ENCODE data around the gene PARPBP. TPM values are rescaled to one million over a fixed set of nuclear protein-coding genes. Genes with fewer than 3 reads are reported as not detected.

PARPBP gene
- polyA plus RNA-seq, 1 of the 3 experiments (the other 2 are of a cell fraction), result 3.1 TPM

DNA sequence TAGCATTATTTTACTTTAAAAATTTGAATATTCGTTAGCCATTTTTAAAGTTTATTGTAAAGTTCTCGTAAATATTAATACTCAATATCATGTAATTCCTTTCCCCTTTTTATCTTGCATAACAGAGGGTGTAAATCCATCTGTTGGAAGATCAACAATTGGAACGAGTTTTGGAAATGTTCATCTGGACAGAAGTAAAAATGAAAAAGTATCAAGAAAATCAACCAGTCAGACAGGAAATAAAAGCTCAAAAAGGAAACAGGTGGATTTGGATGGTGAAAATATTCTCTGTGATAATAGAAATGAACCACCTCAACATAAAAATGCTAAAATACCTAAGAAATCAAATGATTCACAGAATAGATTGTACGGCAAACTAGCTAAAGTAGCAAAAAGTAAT, 75.8 kb downstream of the PARPBP start:
- 96% methylated on average over 4 of the region's 4 CpGs for WGBS (ENCODE audit: low lambda C conversion rate)
- Histone ChIP-seq H2AFZ (ENCODE audit: low read depth) (no peak overlapping the region), H3K27me3 (ENCODE audit: insufficient read depth) (no peaks in the 10 kb centered on the region), H3K4me1 (ENCODE audit: control insufficient read depth in 1 of 2, insufficient read depth in 2 of 2, low read depth in 1 of 2, low read length in 1 of 2) (no peaks in the 10 kb centered on the region), H3K9me3 (no peaks in the 10 kb centered on the region), H3K4me3 (ENCODE audit: low read depth in 2 of 2, low read length in 1 of 2) (no peak overlapping the region), H3K4me2 (no peak overlapping the region), H4K20me1 (ENCODE audit: insufficient read depth) (no peaks in the 10 kb centered on the region), H3K79me2 (ENCODE audit: insufficient read depth) (no peaks in the 10 kb centered on the region), H3K9me2 (no peaks in the 10 kb centered on the region), H3K36me3 (replicated peaks in 1 of 2; ENCODE audit: control insufficient read depth in 1 of 2, insufficient read depth in 2 of 2, low read length in 1 of 2) (peaks cover 0 to 5% of the 10 kb centered on the region in 2 experiments), H3F3A (replicated peaks; ENCODE audit: insufficient read depth) (no peaks in the 10 kb centered on the region), H3K9ac (no peak overlapping the region), H3K27ac (ENCODE audit: low read depth in 2 of 2, low read length in 1 of 2) (no peak overlapping the region)
- TF ChIP-seq CHD2 (IDR thresholded peaks at IDR 0.05; ENCODE audit: low read length, partially characterized antibody) (no peak), MEF2A (IDR thresholded peaks at IDR 0.05; ENCODE audit: borderline replicate concordance, low read depth) (no peak), EP300 (IDR thresholded peaks at IDR 0.05; ENCODE audit: borderline replicate concordance in 1 of 2, low read depth in 1 of 2, low read length in 1 of 2) (no peak), MXI1 (IDR thresholded peaks at IDR 0.05; ENCODE audit: low read depth, low read length) (no peak), SMC3 (IDR thresholded peaks at IDR 0.05; ENCODE audit: low read depth, low read length) (no peak), SIN3A (IDR thresholded peaks at IDR 0.05; ENCODE audit: borderline replicate concordance, low read depth, low read length) (no peak), GABPA (IDR thresholded peaks at IDR 0.05; ENCODE audit: low read depth) (no peak), NRF1 (IDR thresholded peaks at IDR 0.05; ENCODE audit: low read depth, low read length) (no peak), EZH2phosphoT487 (IDR thresholded peaks at IDR 0.05; ENCODE audit: borderline replicate concordance, low read depth) (no peak), FOXJ3 (CRISPR knock-in tag; IDR thresholded peaks at IDR 0.05) (no peak)
- TF ChIP-seq, protein P1, sequence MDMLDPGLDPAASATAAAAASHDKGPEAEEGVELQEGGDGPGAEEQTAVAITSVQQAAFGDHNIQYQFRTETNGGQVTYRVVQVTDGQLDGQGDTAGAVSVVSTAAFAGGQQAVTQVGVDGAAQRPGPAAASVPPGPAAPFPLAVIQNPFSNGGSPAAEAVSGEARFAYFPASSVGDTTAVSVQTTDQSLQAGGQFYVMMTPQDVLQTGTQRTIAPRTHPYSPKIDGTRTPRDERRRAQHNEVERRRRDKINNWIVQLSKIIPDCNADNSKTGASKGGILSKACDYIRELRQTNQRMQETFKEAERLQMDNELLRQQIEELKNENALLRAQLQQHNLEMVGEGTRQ (IDR thresholded peaks at IDR 0.05; ENCODE audit: borderline replicate concordance, low read depth, low read length), result no peak
- TF ChIP-seq, protein P2, sequence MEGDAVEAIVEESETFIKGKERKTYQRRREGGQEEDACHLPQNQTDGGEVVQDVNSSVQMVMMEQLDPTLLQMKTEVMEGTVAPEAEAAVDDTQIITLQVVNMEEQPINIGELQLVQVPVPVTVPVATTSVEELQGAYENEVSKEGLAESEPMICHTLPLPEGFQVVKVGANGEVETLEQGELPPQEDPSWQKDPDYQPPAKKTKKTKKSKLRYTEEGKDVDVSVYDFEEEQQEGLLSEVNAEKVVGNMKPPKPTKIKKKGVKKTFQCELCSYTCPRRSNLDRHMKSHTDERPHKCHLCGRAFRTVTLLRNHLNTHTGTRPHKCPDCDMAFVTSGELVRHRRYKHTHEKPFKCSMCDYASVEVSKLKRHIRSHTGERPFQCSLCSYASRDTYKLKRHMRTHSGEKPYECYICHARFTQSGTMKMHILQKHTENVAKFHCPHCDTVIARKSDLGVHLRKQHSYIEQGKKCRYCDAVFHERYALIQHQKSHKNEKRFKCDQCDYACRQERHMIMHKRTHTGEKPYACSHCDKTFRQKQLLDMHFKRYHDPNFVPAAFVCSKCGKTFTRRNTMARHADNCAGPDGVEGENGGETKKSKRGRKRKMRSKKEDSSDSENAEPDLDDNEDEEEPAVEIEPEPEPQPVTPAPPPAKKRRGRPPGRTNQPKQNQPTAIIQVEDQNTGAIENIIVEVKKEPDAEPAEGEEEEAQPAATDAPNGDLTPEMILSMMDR (IDR thresholded peaks at IDR 0.05), result no peak
- TF ChIP-seq, protein P3, sequence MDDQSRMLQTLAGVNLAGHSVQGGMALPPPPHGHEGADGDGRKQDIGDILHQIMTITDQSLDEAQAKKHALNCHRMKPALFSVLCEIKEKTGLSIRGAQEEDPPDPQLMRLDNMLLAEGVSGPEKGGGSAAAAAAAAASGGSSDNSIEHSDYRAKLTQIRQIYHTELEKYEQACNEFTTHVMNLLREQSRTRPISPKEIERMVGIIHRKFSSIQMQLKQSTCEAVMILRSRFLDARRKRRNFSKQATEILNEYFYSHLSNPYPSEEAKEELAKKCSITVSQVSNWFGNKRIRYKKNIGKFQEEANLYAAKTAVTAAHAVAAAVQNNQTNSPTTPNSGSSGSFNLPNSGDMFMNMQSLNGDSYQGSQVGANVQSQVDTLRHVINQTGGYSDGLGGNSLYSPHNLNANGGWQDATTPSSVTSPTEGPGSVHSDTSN (IDR thresholded peaks at IDR 0.05), result no peak
- TF ChIP-seq, protein P4, sequence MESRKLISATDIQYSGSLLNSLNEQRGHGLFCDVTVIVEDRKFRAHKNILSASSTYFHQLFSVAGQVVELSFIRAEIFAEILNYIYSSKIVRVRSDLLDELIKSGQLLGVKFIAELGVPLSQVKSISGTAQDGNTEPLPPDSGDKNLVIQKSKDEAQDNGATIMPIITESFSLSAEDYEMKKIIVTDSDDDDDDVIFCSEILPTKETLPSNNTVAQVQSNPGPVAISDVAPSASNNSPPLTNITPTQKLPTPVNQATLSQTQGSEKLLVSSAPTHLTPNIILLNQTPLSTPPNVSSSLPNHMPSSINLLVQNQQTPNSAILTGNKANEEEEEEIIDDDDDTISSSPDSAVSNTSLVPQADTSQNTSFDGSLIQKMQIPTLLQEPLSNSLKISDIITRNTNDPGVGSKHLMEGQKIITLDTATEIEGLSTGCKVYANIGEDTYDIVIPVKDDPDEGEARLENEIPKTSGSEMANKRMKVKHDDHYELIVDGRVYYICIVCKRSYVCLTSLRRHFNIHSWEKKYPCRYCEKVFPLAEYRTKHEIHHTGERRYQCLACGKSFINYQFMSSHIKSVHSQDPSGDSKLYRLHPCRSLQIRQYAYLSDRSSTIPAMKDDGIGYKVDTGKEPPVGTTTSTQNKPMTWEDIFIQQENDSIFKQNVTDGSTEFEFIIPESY (IDR thresholded peaks at IDR 0.05; ENCODE audit: borderline replicate concordance, low read depth), result no peak
- TF ChIP-seq, protein P5, sequence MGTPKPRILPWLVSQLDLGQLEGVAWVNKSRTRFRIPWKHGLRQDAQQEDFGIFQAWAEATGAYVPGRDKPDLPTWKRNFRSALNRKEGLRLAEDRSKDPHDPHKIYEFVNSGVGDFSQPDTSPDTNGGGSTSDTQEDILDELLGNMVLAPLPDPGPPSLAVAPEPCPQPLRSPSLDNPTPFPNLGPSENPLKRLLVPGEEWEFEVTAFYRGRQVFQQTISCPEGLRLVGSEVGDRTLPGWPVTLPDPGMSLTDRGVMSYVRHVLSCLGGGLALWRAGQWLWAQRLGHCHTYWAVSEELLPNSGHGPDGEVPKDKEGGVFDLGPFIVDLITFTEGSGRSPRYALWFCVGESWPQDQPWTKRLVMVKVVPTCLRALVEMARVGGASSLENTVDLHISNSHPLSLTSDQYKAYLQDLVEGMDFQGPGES (IDR thresholded peaks at IDR 0.05; ENCODE audit: low read depth, low read length), result no peak
- ChIA-PET CTCF (no interaction called here), POLR2A (no interaction called here)
- DNase-seq, result no peak

Measured in SK-N-SH (cell line).